Measurements from ENCODE around the gene AKT1.
A peak's percentile ranks its signal among the peaks of the same experiment; 100 is the strongest.

Gene AKT1

GRCh38 chr14:104770072-104770579 is 25.4 kb downstream of the AKT1 start:
- H3K79me1 ChIP-seq (ENCODE audit: low read depth, low read length), result peaks cover 10% of the 10 kb centered on the region
- H3K18ac ChIP-seq (ENCODE audit: low read length), result no peak overlapping the region
- peaks cover 32 to 61% of the 10 kb centered on the region in 2 donors for H3K36me3 ChIP-seq (replicated peaks in 1 of 2; ENCODE audit: control insufficient read depth in 2 of 2, insufficient read depth in 2 of 2, low read length in 2 of 2)
- H3K4ac ChIP-seq (ENCODE audit: low read length), result no peak overlapping the region
- H3K27me3 ChIP-seq (ENCODE audit: control insufficient read depth in 3 of 3, insufficient read depth in 3 of 3, low read depth in 1 of 3, low read length in 3 of 3), result no peaks in the 10 kb centered on the region
- H2AFZ ChIP-seq (ENCODE audit: low read length), result no peak overlapping the region
- H3K4me3 ChIP-seq (ENCODE audit: low read length in 2 of 2), result no peak overlapping the region
- H3K14ac ChIP-seq (ENCODE audit: low read length), result no peak overlapping the region
- H3K4me1 ChIP-seq (ENCODE audit: control insufficient read depth in 2 of 2, insufficient read depth in 1 of 2, low read depth in 1 of 2, low read length in 2 of 2), result peaks cover 5 to 13% of the 10 kb centered on the region in 2 donors
- WGBS, 2 donors (ENCODE audit: extremely low coverage in 2 of 2, insufficient read length in 2 of 2, insufficient replicate concordance in 1 of 2), result no CpG with 5 or more reads among the region's 24 CpGs
- no peak overlapping the region for H2AK5ac ChIP-seq (ENCODE audit: low read depth, low read length)
- peak overlapping the region; percentile 70 for H3K9ac ChIP-seq (ENCODE audit: low read depth, low read length, poor library complexity)
- no peak for DNase-seq (ENCODE audit: low spot score)
- no peak overlapping the region for H3K23ac ChIP-seq (ENCODE audit: low read depth, low read length, poor library complexity)
- H3K9me3 ChIP-seq (replicated peaks in 1 of 2; ENCODE audit: control insufficient read depth in 2 of 2, insufficient read depth in 1 of 2, low read depth in 1 of 2, low read length in 2 of 2), result peaks cover 13 to 20% of the 10 kb centered on the region in 2 donors
- no peak overlapping the region for H3K27ac ChIP-seq (replicated peaks; ENCODE audit: low read length)
- no peak overlapping the region for H2BK12ac ChIP-seq (ENCODE audit: low read length)
- H3K4me2 ChIP-seq (ENCODE audit: insufficient read depth, low read length, poor library complexity, severe bottlenecking), result no peak overlapping the region
- no peak overlapping the region for H2BK15ac ChIP-seq (ENCODE audit: low read length)
- H2BK120ac ChIP-seq (ENCODE audit: low read depth, low read length), result no peak overlapping the region
- H2BK5ac ChIP-seq (ENCODE audit: low read length), result no peak overlapping the region
- H4K8ac ChIP-seq (ENCODE audit: low read depth, low read length), result no peak overlapping the region
- no peak overlapping the region for H4K91ac ChIP-seq (ENCODE audit: low read depth, low read length, poor library complexity)

- Histone ChIP-seq H3K14ac (ENCODE audit: low read length) (no peak overlapping the region), H3K27me3 (ENCODE audit: control insufficient read depth in 3 of 3, insufficient read depth in 3 of 3, low read depth in 1 of 3, low read length in 3 of 3) (no peaks in the 10 kb centered on the region), H3K9ac (ENCODE audit: low read depth, low read length, poor library complexity) (peak overlapping the region; percentile 61), H3K36me3 (replicated peaks in 1 of 2; ENCODE audit: control insufficient read depth in 2 of 2, insufficient read depth in 2 of 2, low read length in 2 of 2) (peaks cover 30 to 55% of the 10 kb centered on the region in 2 donors), H4K8ac (ENCODE audit: low read depth, low read length) (no peak overlapping the region), H3K4me2 (ENCODE audit: insufficient read depth, low read length, poor library complexity, severe bottlenecking) (no peak overlapping the region), H3K4ac (ENCODE audit: low read length) (no peak overlapping the region), H2AFZ (ENCODE audit: low read length) (no peak overlapping the region), H3K27ac (replicated peaks; ENCODE audit: low read length) (no peak overlapping the region), H3K23ac (ENCODE audit: low read depth, low read length, poor library complexity) (peak overlapping the region; percentile 26), H2BK5ac (ENCODE audit: low read length) (no peak overlapping the region), H2BK15ac (ENCODE audit: low read length) (no peak overlapping the region), H3K79me1 (ENCODE audit: low read depth, low read length) (peaks cover 10% of the 10 kb centered on the region), H3K4me3 (ENCODE audit: low read length in 2 of 2) (no peak overlapping the region), H3K9me3 (replicated peaks in 1 of 2; ENCODE audit: control insufficient read depth in 2 of 2, insufficient read depth in 1 of 2, low read depth in 1 of 2, low read length in 2 of 2) (peaks cover 13 to 20% of the 10 kb centered on the region in 2 donors), H2AK5ac (ENCODE audit: low read depth, low read length) (no peak overlapping the region), H3K4me1 (ENCODE audit: control insufficient read depth in 2 of 2, insufficient read depth in 1 of 2, low read depth in 1 of 2, low read length in 2 of 2) (peaks cover 5 to 13% of the 10 kb centered on the region in 2 donors), H2BK12ac (ENCODE audit: low read length) (no peak overlapping the region), H3K18ac (ENCODE audit: low read length) (no peak overlapping the region), H2BK120ac (ENCODE audit: low read depth, low read length) (no peak overlapping the region), H4K91ac (ENCODE audit: low read depth, low read length, poor library complexity) (no peak overlapping the region)
- DNase-seq (ENCODE audit: low spot score), result no peak
- no CpG with 5 or more reads among the region's 18 CpGs for WGBS, 2 donors (ENCODE audit: extremely low coverage in 2 of 2, insufficient read length in 2 of 2, insufficient replicate concordance in 1 of 2)
Measured at GRCh38 chr14:104769324-104770071, 26.1 kb downstream of the AKT1 start.

DNA sequence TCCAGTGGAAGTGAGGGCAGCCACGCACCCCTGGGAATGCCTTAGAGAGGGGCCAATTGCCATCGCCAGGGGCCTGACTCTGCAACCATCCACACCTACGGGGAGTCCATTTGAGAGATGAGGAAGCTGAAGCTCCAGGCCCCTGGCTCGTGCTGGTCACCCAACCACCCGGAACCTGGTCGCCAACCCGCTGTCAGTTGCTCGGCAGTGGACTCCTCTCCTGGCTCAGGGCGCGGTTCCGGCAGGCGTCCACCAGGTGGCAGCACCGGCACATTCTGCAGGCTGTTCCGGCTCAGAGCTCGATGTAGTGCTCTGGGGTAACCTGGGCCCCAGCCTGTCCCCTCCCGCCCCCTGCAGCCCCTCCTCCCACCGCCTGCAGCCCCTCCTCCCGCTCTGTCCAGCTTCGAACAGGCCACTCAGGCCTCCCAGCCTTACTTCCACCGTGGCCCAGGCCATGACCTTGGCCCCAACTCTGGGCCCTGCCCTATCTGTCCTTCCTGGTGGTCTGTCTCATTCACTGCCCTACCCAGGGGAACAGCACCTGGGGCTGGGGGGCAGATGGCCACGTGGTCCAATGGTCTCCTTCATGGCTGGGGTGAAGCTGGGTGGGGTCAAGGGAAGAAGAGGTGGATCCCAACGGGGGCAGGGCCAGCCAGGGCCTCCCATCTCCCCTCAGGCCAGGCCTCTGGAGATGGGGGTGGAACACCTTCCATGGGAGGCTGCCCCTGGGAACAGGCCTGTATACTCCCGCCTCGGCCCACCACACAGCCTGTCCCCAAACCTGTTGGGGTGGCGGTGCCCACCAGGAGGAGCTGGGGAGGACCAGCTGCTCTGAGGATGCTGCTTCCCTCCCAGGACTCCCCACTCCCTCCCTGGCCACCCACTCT is 26.9 kb downstream of the AKT1 start:
- Histone ChIP-seq H3K4me3 (ENCODE audit: low read length in 2 of 2) (peak overlapping the region in 1 of 2 donors; percentile 30), H2BK15ac (ENCODE audit: low read length) (no peak overlapping the region), H3K27ac (replicated peaks; ENCODE audit: low read length) (no peak overlapping the region), H3K79me1 (ENCODE audit: low read depth, low read length) (peaks cover 10% of the 10 kb centered on the region), H3K36me3 (replicated peaks in 1 of 2; ENCODE audit: control insufficient read depth in 2 of 2, insufficient read depth in 2 of 2, low read length in 2 of 2) (peaks cover 30 to 47% of the 10 kb centered on the region in 2 donors), H3K4ac (ENCODE audit: low read length) (no peak overlapping the region), H2BK120ac (ENCODE audit: low read depth, low read length) (no peak overlapping the region), H2BK12ac (ENCODE audit: low read length) (no peak overlapping the region), H2BK5ac (ENCODE audit: low read length) (no peak overlapping the region), H3K18ac (ENCODE audit: low read length) (peak overlapping the region; percentile 80), H3K9ac (ENCODE audit: low read depth, low read length, poor library complexity) (peak overlapping the region; percentile 79), H3K23ac (ENCODE audit: low read depth, low read length, poor library complexity) (peak overlapping the region; percentile 38), H4K91ac (ENCODE audit: low read depth, low read length, poor library complexity) (no peak overlapping the region), H3K4me2 (ENCODE audit: insufficient read depth, low read length, poor library complexity, severe bottlenecking) (no peak overlapping the region), H3K9me3 (replicated peaks in 1 of 2; ENCODE audit: control insufficient read depth in 2 of 2, insufficient read depth in 1 of 2, low read depth in 1 of 2, low read length in 2 of 2) (peaks cover 13 to 21% of the 10 kb centered on the region in 2 donors), H3K4me1 (ENCODE audit: control insufficient read depth in 2 of 2, insufficient read depth in 1 of 2, low read depth in 1 of 2, low read length in 2 of 2) (peaks cover 5 to 13% of the 10 kb centered on the region in 2 donors), H2AFZ (ENCODE audit: low read length) (peak overlapping the region; percentile 56), H3K27me3 (ENCODE audit: control insufficient read depth in 3 of 3, insufficient read depth in 3 of 3, low read depth in 1 of 3, low read length in 3 of 3) (no peaks in the 10 kb centered on the region), H3K14ac (ENCODE audit: low read length) (no peak overlapping the region), H4K8ac (ENCODE audit: low read depth, low read length) (no peak overlapping the region), H2AK5ac (ENCODE audit: low read depth, low read length) (peak overlapping the region; percentile 90)
- WGBS, 2 donors (ENCODE audit: extremely low coverage in 2 of 2, insufficient read length in 2 of 2, insufficient replicate concordance in 1 of 2), result no CpG with 5 or more reads among the region's 25 CpGs
- DNase-seq (ENCODE audit: low spot score), result peak; percentile 80

DNA sequence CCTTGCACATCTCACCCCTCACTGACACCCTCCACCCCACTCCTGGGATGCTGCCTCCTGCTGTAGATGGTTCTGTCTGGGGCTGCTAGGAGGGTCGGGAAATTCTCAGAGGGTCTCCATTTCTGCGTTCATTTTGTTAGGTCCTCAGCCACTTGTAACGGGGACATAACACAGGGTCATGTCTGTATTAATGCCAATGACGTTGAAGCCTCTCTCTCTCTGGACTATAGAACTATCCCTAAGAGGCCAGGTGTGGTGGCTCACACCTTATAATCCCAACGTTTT is 28.0 kb downstream of the AKT1 start:
- Histone ChIP-seq H3K23ac (ENCODE audit: low read depth, low read length, poor library complexity) (no peak overlapping the region), H2AFZ (ENCODE audit: low read length) (no peak overlapping the region), H2AK5ac (ENCODE audit: low read depth, low read length) (no peak overlapping the region), H2BK5ac (ENCODE audit: low read length) (no peak overlapping the region), H3K9me3 (replicated peaks in 1 of 2; ENCODE audit: control insufficient read depth in 2 of 2, insufficient read depth in 1 of 2, low read depth in 1 of 2, low read length in 2 of 2) (peaks cover 13 to 24% of the 10 kb centered on the region in 2 donors), H3K27ac (replicated peaks; ENCODE audit: low read length) (no peak overlapping the region), H3K27me3 (ENCODE audit: control insufficient read depth in 3 of 3, insufficient read depth in 3 of 3, low read depth in 1 of 3, low read length in 3 of 3) (no peaks in the 10 kb centered on the region), H3K4me3 (ENCODE audit: low read length in 2 of 2) (no peak overlapping the region), H4K91ac (ENCODE audit: low read depth, low read length, poor library complexity) (no peak overlapping the region), H3K9ac (ENCODE audit: low read depth, low read length, poor library complexity) (no peak overlapping the region), H2BK12ac (ENCODE audit: low read length) (no peak overlapping the region), H3K4me1 (ENCODE audit: control insufficient read depth in 2 of 2, insufficient read depth in 1 of 2, low read depth in 1 of 2, low read length in 2 of 2) (peaks cover 5 to 13% of the 10 kb centered on the region in 2 donors), H2BK15ac (ENCODE audit: low read length) (no peak overlapping the region), H3K4ac (ENCODE audit: low read length) (no peak overlapping the region), H3K18ac (ENCODE audit: low read length) (no peak overlapping the region), H3K36me3 (replicated peaks in 1 of 2; ENCODE audit: control insufficient read depth in 2 of 2, insufficient read depth in 2 of 2, low read length in 2 of 2) (peaks cover 22 to 40% of the 10 kb centered on the region in 2 donors), H3K4me2 (ENCODE audit: insufficient read depth, low read length, poor library complexity, severe bottlenecking) (no peak overlapping the region), H2BK120ac (ENCODE audit: low read depth, low read length) (no peak overlapping the region), H3K79me1 (ENCODE audit: low read depth, low read length) (peaks cover 5% of the 10 kb centered on the region), H4K8ac (ENCODE audit: low read depth, low read length) (no peak overlapping the region), H3K14ac (ENCODE audit: low read length) (no peak overlapping the region)
- WGBS, 2 donors (ENCODE audit: extremely low coverage in 2 of 2, insufficient read length in 2 of 2, insufficient replicate concordance in 1 of 2), result no CpG with 5 or more reads among the region's 5 CpGs
- DNase-seq (ENCODE audit: low spot score), result no peak

Measured in neuronal stem cell (in vitro differentiated cells).